ENCODE results near the gene EHMT1. TPM values are rescaled to one million over a fixed set of nuclear protein-coding genes. Genes with fewer than 3 reads are reported as not detected.

EHMT1 gene
- polyA plus RNA-seq, 1 donor from 2014 or later, result 39.1 TPM

- H3K36me3 Mint-ChIP-seq, result peaks cover 4% of the 10 kb centered on the region
- no peaks in the 10 kb centered on the region for H3K27me3 Mint-ChIP-seq
- H3K4me3 Mint-ChIP-seq, result peak overlapping the region; percentile 38 to 73 (median 60)
- no peaks in the 10 kb centered on the region for H3K9me3 Mint-ChIP-seq
- peak overlapping the region in 1 of 3 donors; percentile 22 for H3K27ac Mint-ChIP-seq
- H3K4me1 Mint-ChIP-seq, result peaks cover 6 to 15% (median 8%) of the 10 kb centered on the region in 3 donors
These were observed 14.3 kb upstream of the EHMT1 start for GRCh38 chr9:137604345-137605086.

DNA sequence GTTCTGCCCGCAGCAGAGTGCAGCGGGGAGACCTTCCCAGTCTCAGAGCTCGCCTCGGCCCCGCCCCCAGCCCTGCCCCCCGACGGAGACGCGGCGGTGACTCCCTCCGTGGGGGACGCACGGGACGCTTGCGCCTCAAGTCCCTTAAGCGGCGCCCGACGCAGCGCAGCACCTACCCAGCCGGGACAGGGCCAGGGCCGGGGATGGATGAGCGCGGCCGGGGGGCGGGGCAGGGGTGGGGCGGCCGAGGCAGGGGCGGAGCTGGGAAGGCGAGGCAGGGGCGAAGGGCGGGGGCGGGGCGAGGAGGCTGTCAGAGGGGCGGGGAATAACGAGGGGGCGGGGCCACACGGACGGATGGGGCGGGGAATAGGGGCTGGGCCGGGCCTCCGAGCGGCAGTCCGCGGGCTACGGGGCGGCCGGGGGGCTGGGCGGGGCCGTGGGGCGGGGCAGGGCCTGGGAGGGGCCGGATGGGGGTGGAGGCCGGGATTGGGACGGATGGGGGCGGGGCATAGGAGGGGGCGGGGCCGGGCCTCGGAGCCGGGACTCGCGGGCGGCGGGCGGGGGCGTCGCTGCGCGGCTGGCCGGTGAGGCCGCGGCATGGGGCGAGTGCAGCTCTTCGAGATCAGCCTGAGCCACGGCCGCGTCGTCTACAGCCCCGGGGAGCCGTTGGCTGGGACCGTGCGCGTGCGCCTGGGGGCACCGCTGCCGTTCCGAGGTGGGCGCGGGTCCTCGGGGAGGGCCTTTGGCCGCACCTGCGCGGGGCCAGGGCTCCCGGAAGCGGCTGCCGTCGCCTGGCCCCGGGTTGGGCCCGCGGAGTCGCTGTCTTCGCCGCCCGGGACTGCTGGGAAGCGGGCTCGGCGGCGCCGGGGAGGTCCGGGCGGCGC, 13.4 kb upstream of the EHMT1 start, which contains the start of gene ARRDC1:
Gene ARRDC1, plus strand, starts transcription at position 566 of the 884 bp plus-strand sequence. Its CDS starts 32 bp downstream, at position 598.
- H3K4me1 Mint-ChIP-seq, result peaks cover 6 to 15% (median 8%) of the 10 kb centered on the region in 3 donors
- peaks cover 4% of the 10 kb centered on the region for H3K36me3 Mint-ChIP-seq
- H3K27me3 Mint-ChIP-seq, result no peaks in the 10 kb centered on the region
- no peaks in the 10 kb centered on the region for H3K9me3 Mint-ChIP-seq
- peak within 1 kb of the TSS in 1 of 3 donors; percentile 58 for H3K27ac Mint-ChIP-seq
- peak within 1 kb of the TSS; percentile 82 to 87 (median 84) for H3K4me3 Mint-ChIP-seq

- peak overlapping the region; percentile 82 to 87 (median 84) for H3K4me3 Mint-ChIP-seq
- H3K9me3 Mint-ChIP-seq, result no peaks in the 10 kb centered on the region
- peaks cover 4% of the 10 kb centered on the region for H3K36me3 Mint-ChIP-seq
- peak overlapping the region in 1 of 3 donors; percentile 58 for H3K27ac Mint-ChIP-seq
- peaks cover 6 to 15% (median 8%) of the 10 kb centered on the region in 3 donors for H3K4me1 Mint-ChIP-seq
- no peaks in the 10 kb centered on the region for H3K27me3 Mint-ChIP-seq
These were observed 12.7 kb upstream of the EHMT1 start for GRCh38 chr9:137606005-137606621.

GRCh38 chr9:137606734-137607138, 12.1 kb upstream of the EHMT1 start:
- Mint-ChIP-seq H3K36me3 (peaks cover 4% of the 10 kb centered on the region), H3K27ac (peak overlapping the region in 1 of 3 donors; percentile 58), H3K4me3 (peak overlapping the region; percentile 82 to 87 (median 84)), H3K4me1 (peaks cover 8 to 20% (median 10%) of the 10 kb centered on the region in 3 donors), H3K27me3 (no peaks in the 10 kb centered on the region), H3K9me3 (no peaks in the 10 kb centered on the region)

- Mint-ChIP-seq H3K27me3 (no peaks in the 10 kb centered on the region), H3K4me1 (peaks cover 8 to 24% (median 14%) of the 10 kb centered on the region in 3 donors), H3K36me3 (peaks cover 4% of the 10 kb centered on the region), H3K4me3 (peak overlapping the region; percentile 82 to 87 (median 84)), H3K27ac (peak overlapping the region in 1 of 3 donors; percentile 58), H3K9me3 (no peaks in the 10 kb centered on the region)
These were observed 11.5 kb upstream of the EHMT1 start for GRCh38 chr9:137607141-137607857.

GRCh38 chr9:137610944-137611343, 7.9 kb upstream of the EHMT1 start:
- Mint-ChIP-seq H3K4me1 (peaks cover 0 to 23% (median 12%) of the 10 kb centered on the region in 3 donors), H3K4me3 (no peak overlapping the region), H3K27ac (peak overlapping the region in 2 of 3 donors; percentile 51 to 78)

GRCh38 chr9:137611623-137612609, 6.9 kb upstream of the EHMT1 start:
- H3K4me3 Mint-ChIP-seq, result peak overlapping the region in 1 of 4 donors; percentile 23

More at GRCh38 chr9:137610944-137611343, 7.9 kb upstream of the EHMT1 start:
- H3K27me3 Mint-ChIP-seq, result no peaks in the 10 kb centered on the region
- peaks cover 4% of the 10 kb centered on the region for H3K36me3 Mint-ChIP-seq
- no peaks in the 10 kb centered on the region for H3K9me3 Mint-ChIP-seq

DNA sequence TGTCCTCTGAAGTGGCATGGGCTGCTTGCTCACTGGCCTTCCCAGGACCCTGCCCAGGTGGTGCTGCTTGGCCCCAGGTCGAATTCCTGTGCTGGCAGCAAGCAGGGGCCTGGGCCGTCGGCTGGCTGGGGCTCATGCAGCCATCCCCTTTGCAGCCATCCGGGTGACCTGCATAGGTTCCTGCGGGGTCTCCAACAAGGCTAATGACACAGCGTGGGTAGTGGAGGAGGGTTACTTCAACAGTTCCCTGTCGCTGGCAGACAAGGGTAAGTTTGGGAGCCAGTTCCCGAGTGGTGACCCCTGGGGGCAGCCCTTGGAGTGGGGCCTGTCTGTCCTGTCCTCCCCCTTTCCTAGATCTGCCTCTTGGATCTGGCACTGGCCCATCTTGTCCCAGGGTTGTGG, 6.1 kb upstream of the EHMT1 start:
- Mint-ChIP-seq H3K27me3 (no peaks in the 10 kb centered on the region), H3K4me1 (peaks cover 0 to 16% (median 13%) of the 10 kb centered on the region in 3 donors), H3K4me3 (peak overlapping the region in 1 of 4 donors; percentile 38), H3K9me3 (no peaks in the 10 kb centered on the region), H3K36me3 (no peaks in the 10 kb centered on the region), H3K27ac (no peak overlapping the region)

More at GRCh38 chr9:137611623-137612609, 6.9 kb upstream of the EHMT1 start:
- Mint-ChIP-seq H3K9me3 (no peaks in the 10 kb centered on the region), H3K27me3 (no peaks in the 10 kb centered on the region), H3K36me3 (peaks cover 4% of the 10 kb centered on the region), H3K4me1 (peaks cover 0 to 18% (median 10%) of the 10 kb centered on the region in 3 donors), H3K27ac (peak overlapping the region in 2 of 3 donors; percentile 51 to 78)

DNA sequence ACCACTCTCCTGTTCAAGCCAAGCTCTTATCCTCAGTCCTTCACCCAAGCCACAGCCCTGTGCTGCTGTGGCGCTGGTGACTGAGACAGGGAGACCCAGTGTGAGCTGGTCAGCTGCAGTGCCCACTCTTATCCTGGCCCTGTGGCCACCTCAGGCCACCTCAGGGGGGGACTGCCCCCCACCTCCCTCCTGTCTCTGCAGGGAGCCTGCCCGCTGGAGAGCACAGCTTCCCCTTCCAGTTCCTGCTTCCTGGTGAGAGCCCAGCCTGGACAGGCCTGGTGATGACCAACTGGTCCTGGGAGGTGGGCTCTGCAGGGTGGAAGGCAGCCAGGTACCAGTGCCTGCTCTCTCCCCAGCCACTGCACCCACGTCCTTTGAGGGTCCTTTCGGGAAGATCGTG, 5.5 kb upstream of the EHMT1 start:
- no peaks in the 10 kb centered on the region for H3K27me3 Mint-ChIP-seq
- H3K36me3 Mint-ChIP-seq, result no peaks in the 10 kb centered on the region
- no peak overlapping the region for H3K27ac Mint-ChIP-seq
- H3K9me3 Mint-ChIP-seq, result no peaks in the 10 kb centered on the region
- peak overlapping the region in 1 of 4 donors; percentile 38 for H3K4me3 Mint-ChIP-seq
- peaks cover 0 to 19% (median 13%) of the 10 kb centered on the region in 3 donors for H3K4me1 Mint-ChIP-seq

DNA sequence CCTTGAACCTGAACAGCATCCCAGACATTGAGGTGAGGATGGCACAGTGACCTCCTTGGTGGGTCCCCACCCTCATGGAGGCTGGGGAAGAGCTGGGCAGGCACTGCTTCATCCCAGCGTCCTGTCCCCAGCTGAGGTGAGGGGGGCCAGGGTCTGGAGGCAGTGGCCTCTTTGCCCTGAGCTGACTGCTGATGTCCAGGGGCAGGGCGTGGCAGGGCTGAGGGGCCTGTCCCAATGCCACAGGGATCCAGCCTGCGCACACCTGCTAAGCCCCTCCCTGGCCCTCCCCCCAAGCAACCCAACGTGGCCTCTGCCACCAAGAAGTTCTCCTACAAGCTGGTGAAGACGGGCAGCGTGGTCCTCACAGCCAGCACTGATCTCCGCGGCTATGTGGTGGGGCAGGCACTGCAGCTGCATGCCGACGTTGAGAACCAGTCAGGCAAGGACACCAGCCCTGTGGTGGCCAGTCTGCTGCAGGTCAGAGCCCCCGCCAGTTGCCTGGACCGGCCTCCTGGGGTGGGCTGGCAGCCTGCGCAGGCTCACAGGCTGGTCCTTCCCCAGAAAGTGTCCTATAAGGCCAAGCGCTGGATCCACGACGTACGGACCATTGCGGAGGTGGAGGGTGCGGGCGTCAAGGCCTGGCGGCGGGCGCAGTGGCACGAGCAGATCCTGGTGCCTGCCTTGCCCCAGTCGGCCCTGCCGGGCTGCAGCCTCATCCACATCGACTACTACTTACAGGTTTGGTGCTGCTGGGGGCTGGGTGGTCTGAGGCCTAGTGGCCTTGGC, 4.9 kb upstream of the EHMT1 start:
- Mint-ChIP-seq H3K4me1 (peaks cover 0 to 19% (median 13%) of the 10 kb centered on the region in 3 donors), H3K27ac (no peak overlapping the region), H3K27me3 (no peaks in the 10 kb centered on the region), H3K4me3 (no peak overlapping the region), H3K36me3 (no peaks in the 10 kb centered on the region), H3K9me3 (no peaks in the 10 kb centered on the region)

GRCh38 chr9:137614631-137615386, 4.0 kb upstream of the EHMT1 start:
- Mint-ChIP-seq H3K27ac (no peak overlapping the region), H3K9me3 (no peaks in the 10 kb centered on the region), H3K4me1 (peaks cover 5 to 23% (median 15%) of the 10 kb centered on the region in 3 donors), H3K4me3 (no peak overlapping the region), H3K27me3 (no peaks in the 10 kb centered on the region), H3K36me3 (no peaks in the 10 kb centered on the region)

GRCh38 chr9:137615387-137615871, 3.4 kb upstream of the EHMT1 start:
- Mint-ChIP-seq H3K27ac (no peak overlapping the region), H3K27me3 (no peaks in the 10 kb centered on the region), H3K4me1 (peaks cover 9 to 27% (median 18%) of the 10 kb centered on the region in 3 donors), H3K9me3 (no peaks in the 10 kb centered on the region), H3K36me3 (no peaks in the 10 kb centered on the region), H3K4me3 (no peak overlapping the region)
